HG02642 (cell line): ENCODE data around the gene ESCO1.
"Not testable (repeated sequence)": the region's sequence is repeated elsewhere in the genome, so short reads cannot be mapped to it uniquely, and the experiment has no call there.

Experiments used
- ATAC-seq: cut with Tn5 transposase; IDR thresholded peaks from one replicate; pipeline ENCODE4 v1.9.1; 2021; ENCODE audit warnings: mild to moderate bottlenecking; ENCODE audit not compliant: unreplicated experiment, poor library complexity

The ESCO1 gene

GRCh38 chr18:21592361-21592760 is 8.1 kb downstream of the ESCO1 start:
- ATAC-seq, result not testable (repeated sequence)

DNA sequence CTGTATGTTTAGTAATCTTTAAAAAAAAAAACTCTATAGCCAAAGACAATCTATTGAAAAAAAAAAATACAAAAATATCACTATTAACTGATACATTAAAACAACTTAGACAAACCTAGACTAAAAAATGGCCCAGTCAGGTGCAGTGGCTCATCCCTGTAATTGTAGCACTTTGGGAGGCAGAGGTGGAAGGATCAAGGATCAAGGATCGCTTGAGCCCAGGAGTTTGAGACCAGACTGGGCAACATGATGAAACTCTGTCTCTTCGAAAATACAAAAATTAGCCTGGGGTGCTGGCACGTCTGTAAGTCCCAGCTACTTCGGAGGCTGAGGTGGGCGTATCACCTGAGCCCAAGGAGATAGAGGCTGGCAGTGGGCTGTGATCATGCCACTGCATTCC is 16.1 kb downstream of the ESCO1 start:
- ATAC-seq, result no peak

GRCh38 chr18:21575656-21576055 is 24.8 kb downstream of the ESCO1 start:
- ATAC-seq, result no peak

DNA sequence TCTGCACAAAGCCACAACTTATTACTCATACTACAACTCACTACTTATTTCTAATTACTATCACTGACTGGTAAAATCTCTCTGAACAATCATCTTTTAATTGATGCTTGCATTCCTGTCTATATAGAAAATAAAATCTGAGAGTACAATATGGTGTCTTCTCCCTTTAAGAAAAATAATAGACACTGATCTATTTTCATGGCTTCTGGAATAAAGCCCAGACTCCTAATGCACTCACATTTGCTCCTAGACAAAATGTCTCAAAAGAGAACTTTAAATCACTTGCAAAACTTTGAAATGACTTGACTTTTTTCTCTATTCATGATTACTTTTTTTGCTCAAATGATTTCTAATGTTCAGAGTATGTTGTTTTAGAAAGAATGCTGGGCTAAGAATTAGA is 28.7 kb downstream of the ESCO1 start:
- no peak for ATAC-seq

- ATAC-seq, result no peak
Measured at GRCh38 chr18:21559195-21559594, 41.3 kb downstream of the ESCO1 start.

- ATAC-seq, result no peak
Measured at GRCh38 chr18:21557607-21558253, 42.8 kb downstream of the ESCO1 start.

DNA sequence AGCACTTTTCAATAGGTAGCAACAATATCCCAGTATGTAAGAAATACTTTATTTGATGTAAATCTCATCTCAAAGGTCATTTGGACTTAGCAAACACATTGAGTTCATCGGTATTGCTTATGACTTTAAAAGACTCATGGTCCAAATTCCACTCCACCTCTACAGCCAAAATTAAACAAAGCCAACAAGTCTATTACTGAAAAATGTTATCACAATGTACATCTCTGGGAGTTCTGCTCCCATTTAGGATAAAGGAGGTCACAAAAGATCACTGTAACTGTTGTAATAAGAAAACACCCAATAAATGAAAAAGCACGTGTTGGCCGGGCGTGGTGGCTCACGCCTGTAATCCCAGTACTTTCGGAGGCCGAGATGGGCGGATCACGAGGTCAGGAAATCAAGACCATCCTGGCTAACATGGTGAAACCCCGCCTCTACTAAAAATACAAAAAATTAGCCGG is 50.0 kb downstream of the ESCO1 start:
- ATAC-seq, result no peak

- ATAC-seq, result no peak
Measured at GRCh38 chr18:21548647-21549046, 51.9 kb downstream of the ESCO1 start.

DNA sequence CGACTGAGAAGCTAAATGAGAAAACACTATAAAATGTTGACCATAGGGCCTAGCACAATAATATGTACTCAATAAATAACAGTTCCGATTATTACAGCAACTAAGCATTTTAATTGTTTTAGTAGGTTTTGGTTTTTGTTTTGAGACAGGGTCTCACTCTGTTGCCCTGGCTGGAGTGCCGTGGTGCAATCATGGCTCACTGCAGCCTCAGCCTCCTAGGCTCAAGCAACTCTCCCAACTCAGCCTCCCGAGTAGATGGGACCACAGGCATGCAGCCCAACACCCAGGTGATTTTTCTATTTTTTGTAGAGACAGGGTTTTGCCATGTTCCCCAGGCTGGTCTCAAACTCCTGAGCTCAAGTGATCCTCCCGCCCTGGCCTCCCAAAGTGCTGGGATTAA is 54.1 kb downstream of the ESCO1 start:
- no peak for ATAC-seq

- ATAC-seq, result no peak
Measured at GRCh38 chr18:21538230-21538629, 62.3 kb downstream of the ESCO1 start.

DNA sequence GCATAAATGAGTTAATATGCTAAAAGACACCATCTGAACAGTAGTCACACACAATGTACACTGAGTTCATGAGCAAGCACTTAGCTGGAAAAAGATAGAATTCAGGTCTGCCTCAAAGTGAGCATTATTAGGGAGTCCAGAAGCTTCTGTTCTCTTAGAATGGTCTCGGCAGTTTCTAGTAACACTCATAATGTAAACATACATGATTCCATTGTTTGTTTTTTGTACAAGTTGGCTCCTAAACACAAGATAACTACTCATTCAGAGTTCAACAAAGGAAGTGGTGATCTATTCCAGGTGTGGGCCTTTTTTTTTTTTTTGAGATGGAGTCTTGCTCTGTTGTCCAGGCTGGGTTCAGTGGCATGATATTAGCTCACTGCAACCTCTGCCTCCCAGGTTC is 66.2 kb downstream of the ESCO1 start:
- ATAC-seq, result no peak

DNA sequence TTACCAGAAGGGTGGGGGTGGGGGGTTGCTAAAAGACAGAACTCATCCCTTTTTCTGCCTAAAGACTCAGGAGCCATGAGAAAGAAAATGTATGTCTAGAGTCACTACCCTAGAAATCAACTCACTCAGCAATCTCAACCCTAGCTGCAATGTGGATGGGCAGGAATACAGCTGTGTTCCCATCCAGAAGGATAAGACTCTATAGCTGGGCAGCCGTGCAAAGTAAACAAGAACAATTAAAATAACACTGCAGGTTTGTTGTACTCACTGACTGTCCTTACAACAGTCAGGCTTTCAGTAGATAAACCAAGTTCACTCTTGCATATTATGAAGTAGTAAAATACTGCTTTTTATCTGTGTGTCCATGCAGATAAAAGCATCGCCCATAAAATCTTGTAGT is 74.0 kb downstream of the ESCO1 start:
- ATAC-seq, result no peak

- no peak for ATAC-seq
Measured at GRCh38 chr18:21525916-21526315, 74.6 kb downstream of the ESCO1 start.

- no peak for ATAC-seq
Measured at GRCh38 chr18:21522530-21522929, 78.0 kb downstream of the ESCO1 start.

- ATAC-seq, result no peak
Measured at GRCh38 chr18:21513741-21514140, 86.8 kb downstream of the ESCO1 start.

GRCh38 chr18:21513292-21513691 is 87.2 kb downstream of the ESCO1 start:
- ATAC-seq, result no peak

DNA sequence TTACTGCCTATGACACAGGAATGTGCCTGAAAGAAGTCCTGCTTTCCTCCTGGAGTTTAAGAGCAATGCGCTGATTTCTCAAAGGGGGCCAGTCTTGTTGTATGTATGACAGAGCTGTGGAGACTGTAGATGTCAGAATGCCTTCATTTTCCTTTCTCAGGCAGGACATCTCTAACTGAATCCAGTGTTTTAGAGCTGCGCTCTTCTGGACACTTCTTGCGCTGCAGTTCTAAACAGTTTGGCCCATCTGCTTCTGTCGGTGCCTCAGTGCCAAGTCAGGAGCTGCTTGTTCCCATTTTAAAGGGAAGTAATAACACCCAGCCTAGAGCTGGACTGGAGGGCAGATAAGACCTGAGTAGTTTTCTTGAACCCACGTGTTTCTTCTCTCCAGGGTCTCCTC is 91.4 kb downstream of the ESCO1 start:
- no peak for ATAC-seq

DNA sequence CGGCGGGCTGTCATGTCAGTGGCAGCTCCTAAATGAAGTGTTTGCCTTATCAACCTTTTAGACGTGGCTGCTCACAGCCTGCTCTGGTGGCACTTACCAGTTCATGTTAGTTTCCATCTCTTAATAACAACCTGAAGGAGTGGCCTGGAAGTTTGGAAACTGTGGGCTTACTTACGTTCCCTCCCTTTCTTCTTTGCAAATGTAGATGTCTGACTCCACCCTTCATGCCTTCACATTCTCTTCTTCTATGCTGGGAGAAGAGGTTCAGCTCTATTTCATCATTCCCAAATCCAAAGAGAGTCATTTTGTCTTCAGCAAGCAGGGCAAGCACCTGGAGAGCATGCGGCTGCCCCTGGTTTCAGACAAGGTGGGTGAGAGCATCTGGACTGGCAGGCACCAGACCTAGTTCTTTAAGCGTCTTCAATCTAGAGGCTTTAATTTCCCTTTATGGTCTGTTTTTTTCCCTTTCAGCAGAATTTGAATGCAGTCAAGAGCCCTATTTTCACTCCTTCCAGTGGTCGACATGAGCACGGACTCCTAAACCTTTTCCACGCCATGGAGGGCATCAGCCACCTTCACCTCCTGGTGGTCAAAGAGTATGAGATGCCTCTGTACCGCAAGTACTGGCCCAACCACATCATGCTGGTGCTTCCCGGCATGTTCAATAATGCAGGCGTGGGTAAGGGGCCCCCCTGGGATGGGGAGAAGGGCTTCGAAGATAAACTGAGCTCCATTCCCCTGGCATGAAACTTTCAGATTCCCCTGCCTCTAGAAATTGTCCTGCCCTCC is 92.4 kb downstream of the ESCO1 start:
- no peak for ATAC-seq

GRCh38 chr18:21502661-21503060 is 97.8 kb downstream of the ESCO1 start:
- ATAC-seq, result no peak

DNA sequence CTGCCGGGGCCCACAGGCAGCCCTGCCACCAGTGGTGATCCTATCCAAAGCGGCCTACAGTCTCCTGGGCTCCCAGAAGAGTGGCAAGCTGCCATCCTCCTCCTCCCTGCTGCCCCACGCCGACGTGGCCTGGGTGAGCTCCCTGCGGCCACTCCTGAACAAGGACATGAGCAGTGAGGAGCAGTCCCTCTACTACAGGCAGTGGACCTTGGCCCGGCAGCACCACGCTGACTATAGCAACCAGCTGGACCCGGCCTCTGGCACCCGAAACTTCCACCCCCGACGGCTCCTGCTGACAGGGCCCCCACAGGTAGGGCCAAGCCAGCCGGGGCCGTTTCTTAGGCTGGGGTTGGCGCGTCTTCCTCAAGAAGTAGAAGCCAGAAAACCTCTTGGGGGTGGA is 100.5 kb downstream of the ESCO1 start:
- no peak for ATAC-seq

DNA sequence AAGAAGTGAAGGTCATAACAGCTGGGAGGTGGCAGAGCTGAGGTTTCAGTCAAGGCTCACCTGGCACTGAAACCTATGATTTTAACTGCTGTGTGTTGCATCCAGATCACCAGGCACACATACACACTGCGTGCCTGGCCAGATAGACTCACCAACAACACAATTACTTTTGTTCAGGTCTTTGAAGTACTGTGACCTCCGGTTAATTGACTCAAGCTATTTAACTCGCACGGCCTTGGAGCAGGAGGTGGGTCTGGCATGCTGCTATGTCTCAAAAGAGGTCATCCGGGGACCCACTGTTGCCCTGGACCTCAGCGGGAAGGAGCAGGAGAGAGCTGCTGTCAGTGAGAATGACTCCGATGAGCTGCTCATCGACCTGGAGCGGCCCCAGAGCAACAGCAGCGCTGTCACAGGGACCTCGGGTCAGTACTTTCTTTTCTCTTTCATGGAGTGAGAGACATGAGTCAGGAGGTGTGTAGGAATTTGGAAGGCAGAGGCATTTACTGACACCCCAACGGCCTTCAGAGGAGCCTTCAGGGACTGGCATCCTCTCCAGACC is 104.1 kb downstream of the ESCO1 start:
- no peak for ATAC-seq

GRCh38 chr18:21490748-21491147 is 109.8 kb downstream of the ESCO1 start:
- ATAC-seq, result no peak
